ENCODE data around the gene EPHB3.

EPHB3 gene

DNA sequence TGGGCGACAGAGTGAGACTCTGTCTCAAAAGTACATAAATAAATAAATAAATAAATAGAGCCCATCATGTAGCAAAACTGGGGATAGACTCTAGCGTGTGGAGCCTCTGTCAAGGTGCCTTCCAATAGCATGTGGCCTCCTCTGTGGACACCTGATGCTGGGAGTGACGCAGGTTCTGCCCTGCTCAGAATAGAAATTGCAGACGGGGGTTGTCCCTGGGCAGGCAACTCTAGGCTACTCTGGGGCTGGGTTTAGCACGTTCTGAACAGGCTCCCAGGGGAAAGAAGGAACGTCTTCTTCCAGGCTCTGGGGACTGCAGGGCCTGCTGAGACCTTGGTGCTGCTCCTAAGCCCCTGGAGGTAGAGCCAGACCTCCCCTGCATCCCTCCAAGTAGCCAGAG, 65.3 kb downstream of the EPHB3 start:
- DNase-seq (ENCODE audit: low spot score), result no peak

DNA sequence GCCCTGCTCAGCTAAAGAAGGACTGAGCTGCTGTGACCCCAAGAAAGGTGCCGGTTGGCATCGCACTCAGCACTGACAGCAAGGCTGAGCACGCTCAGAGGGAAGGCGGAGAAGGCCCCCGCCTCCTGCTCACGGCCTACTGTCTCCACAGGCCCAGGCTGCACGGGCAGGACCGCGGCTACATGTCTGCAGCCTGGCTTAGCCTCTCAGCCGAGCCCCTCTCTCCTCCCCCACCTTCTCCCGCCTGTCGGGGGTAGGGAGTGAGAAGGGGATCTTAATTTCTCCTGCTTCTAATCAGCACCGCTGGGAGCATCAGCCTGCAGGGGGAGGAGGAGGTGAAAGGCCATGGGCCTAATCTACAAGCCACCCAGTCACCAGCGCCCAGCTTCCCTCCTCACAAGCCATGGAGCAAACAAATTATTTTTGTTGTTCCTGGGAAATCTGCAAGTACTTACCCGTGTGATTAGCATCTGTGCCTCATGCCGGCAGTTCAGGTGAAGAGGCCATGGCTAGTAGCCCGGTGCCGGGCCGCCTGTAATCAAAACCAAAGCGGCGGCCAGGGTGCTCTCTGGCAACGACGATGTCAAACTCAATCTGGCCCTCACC, 68.1 kb downstream of the EPHB3 start:
- peak; percentile 82 for DNase-seq (ENCODE audit: low spot score)

DNA sequence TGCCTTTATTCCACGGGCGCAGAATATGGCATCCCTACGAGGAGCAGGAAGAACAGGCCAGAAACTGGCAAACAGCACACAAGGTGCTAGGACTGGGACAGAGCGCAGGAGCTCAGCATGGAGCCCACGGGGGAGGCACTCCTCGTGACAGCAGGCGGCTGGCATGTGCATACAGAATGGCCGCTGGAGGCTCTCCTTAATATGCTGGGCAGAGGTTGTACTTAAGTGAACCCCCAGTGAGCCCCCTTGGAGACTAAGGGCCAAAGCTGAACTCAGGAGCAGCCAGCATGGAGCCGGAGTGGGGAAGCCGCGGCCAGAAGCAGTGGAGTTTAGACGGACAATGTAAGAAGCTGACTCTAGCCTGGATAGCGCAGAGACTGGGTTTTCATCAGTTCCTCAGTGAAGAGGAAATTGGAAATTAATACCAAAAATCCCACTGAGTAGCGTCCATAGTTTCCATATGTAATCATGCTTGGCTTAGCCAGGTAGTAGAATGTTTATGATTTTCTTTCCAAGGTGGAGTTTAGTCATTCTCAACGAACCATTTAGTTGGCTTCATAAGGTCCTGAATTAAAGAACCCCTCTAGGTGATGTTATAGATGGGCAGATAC, 69.4 kb downstream of the EPHB3 start:
- no peak for DNase-seq (ENCODE audit: low spot score)

DNA sequence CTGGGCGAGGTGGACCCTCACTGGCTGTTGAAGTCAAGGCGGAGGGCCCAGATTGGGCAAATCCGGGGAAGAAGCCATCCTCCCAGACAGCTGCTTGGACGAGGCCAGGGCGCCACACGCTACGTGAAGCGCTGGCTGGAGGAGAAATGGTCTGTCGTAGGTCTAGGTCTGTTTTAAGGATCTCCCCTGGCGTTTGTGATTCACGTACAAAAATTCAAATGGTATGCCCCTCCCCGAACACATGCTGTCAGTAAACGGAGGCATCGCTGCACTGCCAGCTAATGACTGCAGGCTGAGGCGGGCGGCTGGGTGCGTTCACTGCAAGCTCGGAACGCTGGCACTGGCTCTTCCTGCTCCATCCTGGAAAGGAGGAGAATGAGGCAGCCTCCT, 69.9 kb downstream of the EPHB3 start:
- no peak for DNase-seq (ENCODE audit: low spot score)
